CD14-positive monocyte (primary cell): ENCODE results near the gene PDLIM4. TPM values are rescaled to one million over a fixed set of nuclear protein-coding genes. Genes with fewer than 3 reads are reported as not detected.

Source experiments
- DNase-seq, 3 donors: peaks; one replicate each; pipeline ENCODE4 v3.0.0-alpha.2; 2011 to 2022
- H2AFZ ChIP-seq: 2 replicates; pipeline ENCODE4 v1.6.0; 2012; ENCODE audit warnings: mild to moderate bottlenecking, low read depth, low read length, inconsistent platforms; ENCODE audit not compliant: insufficient read depth, poor library complexity, severe bottlenecking
- H3K27ac ChIP-seq, 2 donors: 1 replicate in 1 of 2; 2 replicates in 1 of 2; pipeline ENCODE4 v1.5.1; 2012 to 2013; ENCODE audit warnings: low read length in 2 of 2, control low read depth in 1 of 2, inconsistent platforms in 1 of 2, low read depth in 1 of 2, mild to moderate bottlenecking in 1 of 2
- H3K27me3 ChIP-seq, 2 donors: one replicate each; pipeline versions ENCODE4 v1.6.0 to v1.6.1; 2011 to 2013; ENCODE audit warnings: low read length in 2 of 2; ENCODE audit not compliant: control insufficient read depth in 2 of 2, insufficient read depth in 2 of 2
- H3K36me3 ChIP-seq, 2 donors: replicated peaks in 1 of 2; 1 replicate in 1 of 2; 2 replicates in 1 of 2; pipeline versions ENCODE4 v1.5.1 to v1.6.1; 2012 to 2013; ENCODE audit warnings: low read length in 2 of 2, control low read depth in 1 of 2, inconsistent platforms in 1 of 2, mild to moderate bottlenecking in 1 of 2; ENCODE audit not compliant: insufficient read depth in 2 of 2, control insufficient read depth in 1 of 2
- H3K4me1 ChIP-seq, 2 donors: 1 replicate in 1 of 2; 2 replicates in 1 of 2; pipeline versions ENCODE4 v1.5.1 to v1.6.1; 2012 to 2013; ENCODE audit warnings: low read length in 2 of 2, control low read depth in 1 of 2, inconsistent platforms in 1 of 2, mild to moderate bottlenecking in 1 of 2, moderate library complexity in 1 of 2; ENCODE audit not compliant: insufficient read depth in 2 of 2, control insufficient read depth in 1 of 2
- H3K4me2 ChIP-seq: replicated peaks from 2 replicates; pipeline ENCODE3; 2012; ENCODE audit warnings: low read length, moderate library complexity, mild to moderate bottlenecking; ENCODE audit not compliant: poor library complexity, severe bottlenecking; ENCODE audit errors: extremely low read depth
- H3K4me3 ChIP-seq, 3 experiments: fragments of 200-600 bp in 1 of 3; sonication (generic) in 1 of 3; replicated peaks in 1 of 3; 1 replicate in 2 of 3; 2 replicates in 1 of 3; pipeline ENCODE4 v1.5.1; 2011 to 2013; ENCODE audit warnings: low read length in 3 of 3, mild to moderate bottlenecking in 3 of 3, control low read depth in 2 of 3, low read depth in 2 of 3, inconsistent platforms in 1 of 3, moderate library complexity in 1 of 3
- H3K79me2 ChIP-seq: 2 replicates; pipeline ENCODE4 v1.6.0; 2012; ENCODE audit warnings: mild to moderate bottlenecking, control low read depth, inconsistent platforms, low read length, moderate library complexity; ENCODE audit not compliant: insufficient read depth
- H3K9ac ChIP-seq: 2 replicates; pipeline ENCODE4 v1.6.0; 2017; ENCODE audit warnings: low read length, mild to moderate bottlenecking; ENCODE audit not compliant: insufficient read depth, poor library complexity, severe bottlenecking
- H3K9me3 ChIP-seq, 2 donors: replicated peaks in 1 of 2; 1 replicate in 1 of 2; 2 replicates in 1 of 2; pipeline versions ENCODE4 v1.5.1 to v1.6.1; 2012 to 2013; ENCODE audit warnings: low read length in 2 of 2, control low read depth in 1 of 2; ENCODE audit not compliant: control insufficient read depth in 1 of 2, insufficient read depth in 1 of 2
- H4K20me1 ChIP-seq: 2 replicates; pipeline ENCODE4 v1.6.0; 2012; ENCODE audit warnings: mild to moderate bottlenecking, low read length, control low read depth, moderate library complexity; ENCODE audit not compliant: insufficient read depth
- H3K27ac Mint-ChIP-seq, 7 donors: one replicate each; pipeline ENCODE4 v1.8.0; 2020; ENCODE audit warnings: mild to moderate bottlenecking in 7 of 7, mixed read lengths in 7 of 7, moderate library complexity in 6 of 7, inconsistent platforms in 2 of 7
- H3K27me3 Mint-ChIP-seq, 3 donors: one replicate each; pipeline ENCODE4 v1.8.0; 2021 to 2022; ENCODE audit warnings: low read depth in 3 of 3, mild to moderate bottlenecking in 3 of 3, mixed read lengths in 3 of 3, moderate library complexity in 3 of 3, inconsistent platforms in 1 of 3
- H3K36me3 Mint-ChIP-seq, 2 donors: one replicate each; pipeline ENCODE4 v1.8.0; 2020; ENCODE audit warnings: mixed read lengths in 2 of 2, inconsistent platforms in 1 of 2, mild to moderate bottlenecking in 1 of 2
- H3K4me1 Mint-ChIP-seq: one replicate; pipeline ENCODE4 v1.8.0; 2020; ENCODE audit warnings: mild to moderate bottlenecking, mixed read lengths
- H3K4me3 Mint-ChIP-seq, 2 donors: one replicate each; pipeline ENCODE4 v1.8.0; 2020; ENCODE audit warnings: mild to moderate bottlenecking in 2 of 2, mixed read lengths in 2 of 2, moderate library complexity in 1 of 2
- H3K9me3 Mint-ChIP-seq, 7 donors: one replicate each; pipeline ENCODE4 v1.8.0; 2020 to 2022; ENCODE audit warnings: mixed read lengths in 7 of 7, mild to moderate bottlenecking in 6 of 7, moderate library complexity in 6 of 7, inconsistent platforms in 2 of 7
- CTCF ChIP-seq: fragments of 200-600 bp; IDR thresholded peaks from one replicate; pipeline ENCODE4 v1.8.0; 2022; ENCODE audit warnings: antibody characterized with exemption, mild to moderate bottlenecking
- WGBS: methylation state at CpG from one replicate; pipeline ENCODE4 v1.1.5; 2013; ENCODE audit warnings: missing lambda C conversion rate; ENCODE audit not compliant: insufficient coverage; 5-methylcytosine and 5-hydroxymethylcytosine counted together
- intact Hi-C, 2 donors: fragments of 100-400 bp; cut with micrococcal nuclease; formaldehyde crosslinking; loops; one replicate each; pipeline versions ENCODE4 v1.15.0 to v1.15.1; 2023
- polyA plus RNA-seq, 3 donors: library from polyadenylated mRNA; depleted of rRNA in 1 of 3; unstranded in 2 of 3; stranded (reverse) in 1 of 3; fragments of 300-500 nt in 2 of 3; fragments of >200 nt in 1 of 3; fragmentation: Illumina TruSeq in 2 of 3; gene quantifications; 1 replicate in 2 of 3; 2 replicates in 1 of 3; pipeline ENCODE4 v1.2.3, GENCODE V29; 2012 to 2021

The PDLIM4 gene
- polyA plus RNA-seq, 3 donors: not detected

DNA sequence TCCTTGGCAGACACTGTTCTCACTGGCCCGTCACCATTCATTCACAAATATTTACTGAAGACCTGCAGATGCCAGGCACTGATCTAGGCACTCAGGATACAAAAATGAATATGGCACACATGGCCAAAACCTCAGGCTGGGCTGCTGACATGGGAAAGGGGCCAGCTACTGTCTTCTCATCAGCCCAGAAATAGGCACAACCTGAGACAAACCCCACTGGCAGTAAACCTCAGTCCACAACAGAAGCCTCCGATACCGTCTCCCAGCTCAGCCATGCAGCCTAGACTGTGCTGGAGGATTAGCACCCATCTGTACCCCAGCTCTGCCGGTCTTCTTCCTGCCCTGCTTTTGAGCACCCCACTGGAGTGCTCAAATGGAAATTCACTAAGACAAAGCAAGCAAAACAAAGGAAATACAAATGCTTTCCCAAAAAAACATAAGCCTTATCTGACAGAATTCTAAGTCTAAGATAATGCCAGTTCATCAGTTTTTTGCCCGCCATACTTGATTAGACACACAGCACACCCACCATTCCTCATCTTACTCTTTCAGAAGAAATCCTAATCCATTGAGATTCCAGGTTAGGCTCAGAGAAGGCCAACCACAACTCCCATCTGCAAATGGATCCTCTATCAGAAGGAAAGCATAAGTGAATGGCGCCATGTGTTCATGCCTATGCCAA is 38.1 kb upstream of the PDLIM4 start:
- no peak for DNase-seq
- H2AFZ ChIP-seq: no peak overlapping the region
- no peak overlapping the region for H3K27ac ChIP-seq
- H3K36me3 ChIP-seq: no peaks in the 10 kb centered on the region
- H3K27me3 ChIP-seq: no peaks in the 10 kb centered on the region
- Mint-ChIP-seq H3K27me3 (peaks cover 1 to 9% (median 1%) of the 10 kb centered on the region in 3 donors), H3K4me1 (no peaks in the 10 kb centered on the region), H3K27ac (no peak overlapping the region), H3K4me3 (no peak overlapping the region), H3K9me3 (no peaks in the 10 kb centered on the region), H3K36me3 (no peaks in the 10 kb centered on the region)
- H4K20me1 ChIP-seq: no peaks in the 10 kb centered on the region
- no peak for TF ChIP-seq CTCF
- no peaks in the 10 kb centered on the region for H3K79me2 ChIP-seq
- 91% methylated on average over 5 of the region's 6 CpGs for whole genome bisulfite sequencing
- H3K9me3 ChIP-seq: no peaks in the 10 kb centered on the region
- intact Hi-C loops: no loop called here
- H3K9ac ChIP-seq: no peak overlapping the region
- H3K4me3 ChIP-seq: no peak overlapping the region
- H3K4me2 ChIP-seq: no peak overlapping the region
- no peaks in the 10 kb centered on the region for H3K4me1 ChIP-seq

DNA sequence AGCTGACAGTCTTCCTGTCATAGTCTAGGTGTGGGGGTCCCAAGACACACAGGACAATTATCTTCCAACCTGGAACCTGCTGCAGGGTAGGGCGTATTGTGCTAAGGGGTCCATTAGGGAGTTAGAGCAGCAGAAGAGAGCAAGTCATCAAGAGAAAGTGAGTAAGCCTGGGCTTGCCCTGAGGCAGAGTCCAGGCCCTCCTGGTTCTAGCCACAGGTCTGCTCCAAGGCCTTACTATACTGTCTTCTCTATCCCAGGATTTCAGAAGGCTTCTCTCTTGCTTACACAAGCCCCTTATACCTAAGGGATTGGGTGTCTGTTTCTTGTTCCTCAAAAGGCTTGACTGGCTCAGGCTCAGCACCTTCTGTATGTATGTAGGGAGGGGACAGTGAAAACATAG is 37.5 kb upstream of the PDLIM4 start:
- Histone ChIP-seq H4K20me1 (no peaks in the 10 kb centered on the region), H3K27ac (no peak overlapping the region), H3K9ac (no peak overlapping the region), H3K4me1 (no peaks in the 10 kb centered on the region), H3K4me3 (no peak overlapping the region), H3K79me2 (no peaks in the 10 kb centered on the region), H3K36me3 (no peaks in the 10 kb centered on the region), H2AFZ (no peak overlapping the region), H3K27me3 (no peaks in the 10 kb centered on the region), H3K4me2 (no peak overlapping the region), H3K9me3 (no peaks in the 10 kb centered on the region)
- Mint-ChIP-seq H3K4me1 (no peaks in the 10 kb centered on the region), H3K27ac (no peak overlapping the region), H3K27me3 (peaks cover 1 to 13% (median 3%) of the 10 kb centered on the region in 3 donors), H3K9me3 (no peaks in the 10 kb centered on the region), H3K36me3 (no peaks in the 10 kb centered on the region), H3K4me3 (no peak overlapping the region)
- WGBS: 100% methylated on average over 1 of the region's 1 CpG
- DNase-seq: no peak
- intact Hi-C loops: no loop called here
- TF ChIP-seq CTCF: no peak
